Measurements from ENCODE around the gene GRM8. TPM values are rescaled to one million over a fixed set of nuclear protein-coding genes. Genes with fewer than 3 reads are reported as not detected.

The GRM8 gene
- total and polyA plus RNA-seq, 9 of the 15 experiments (the other 6 are each of a cell fraction or from before 2014, with no cell fraction given) = 0.13 TPM; not detected in 7

DNA sequence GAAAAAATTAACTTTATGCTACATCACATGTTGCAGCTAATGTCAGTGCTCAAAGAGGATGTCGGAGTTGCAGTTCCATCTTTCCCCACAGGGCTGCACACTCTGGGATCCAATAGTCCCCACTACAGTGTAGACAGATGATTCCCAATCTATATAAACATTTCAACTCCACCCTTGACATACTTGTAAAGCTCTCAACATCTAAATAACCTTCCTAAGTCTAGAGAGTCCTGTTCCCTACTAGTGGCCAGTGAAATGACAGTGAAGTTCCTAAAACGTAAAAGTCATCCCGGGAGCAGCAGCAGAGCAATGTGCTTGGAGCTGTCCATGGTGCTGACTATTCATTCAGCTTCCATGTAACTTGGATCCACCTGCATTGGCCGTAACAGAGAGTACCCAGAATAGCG, 145.1 kb downstream of the GRM8 start (continued):
- TF ChIP-seq ELF1 (tag; IDR thresholded peaks at IDR 0.05) (no peak), RBM14 (IDR thresholded peaks at IDR 0.05; ENCODE audit: borderline replicate concordance, insufficient read depth, low read depth, low read length) (no peak), MBD1 (CRISPR knock-in tag; IDR thresholded peaks at IDR 0.05) (no peak), POLR2AphosphoS2 (IDR thresholded peaks at IDR 0.05; ENCODE audit: low read length) (no peak), DPF2 (IDR thresholded peaks at IDR 0.05) (no peak), EP300 (IDR thresholded peaks at IDR 0.05; ENCODE audit: low read length) (no peak), HNRNPK (IDR thresholded peaks at IDR 0.05; ENCODE audit: low read depth, low read length, poor library complexity, severe bottlenecking) (no peak), ZNF311 (CRISPR knock-in tag; IDR thresholded peaks at IDR 0.05) (peak; percentile 78; the same call in 1 of the 2 replicates), C11orf30 (IDR thresholded peaks at IDR 0.05; ENCODE audit: low read depth) (no peak), ZNF79 (CRISPR knock-in tag; IDR thresholded peaks at IDR 0.05; ENCODE audit: low read depth) (peak; percentile 63; the same call in 1 of the 2 replicates), HDAC3 (IDR thresholded peaks at IDR 0.05; ENCODE audit: borderline replicate concordance, partially characterized antibody) (no peak), ZNF778 (CRISPR knock-in tag; IDR thresholded peaks at IDR 0.05) (no peak), TAF15 (IDR thresholded peaks at IDR 0.05; ENCODE audit: low read depth, low read length) (no peak), ZNF165 (CRISPR knock-in tag; IDR thresholded peaks at IDR 0.05; ENCODE audit: borderline replicate concordance) (no peak), SMAD3 (CRISPR knock-in tag; conservative IDR thresholded peaks at IDR 0.05) (peak; percentile 85; the same call in 1 of the 2 replicates), GABPA (tag; conservative IDR thresholded peaks at IDR 0.05; ENCODE audit: low read depth) (no peak), ILF3 (IDR thresholded peaks at IDR 0.05; ENCODE audit: borderline replicate concordance) (no peak), ELF4 (CRISPR knock-in tag; IDR thresholded peaks at IDR 0.05) (no peak)
- TF ChIP-seq, protein P1, sequence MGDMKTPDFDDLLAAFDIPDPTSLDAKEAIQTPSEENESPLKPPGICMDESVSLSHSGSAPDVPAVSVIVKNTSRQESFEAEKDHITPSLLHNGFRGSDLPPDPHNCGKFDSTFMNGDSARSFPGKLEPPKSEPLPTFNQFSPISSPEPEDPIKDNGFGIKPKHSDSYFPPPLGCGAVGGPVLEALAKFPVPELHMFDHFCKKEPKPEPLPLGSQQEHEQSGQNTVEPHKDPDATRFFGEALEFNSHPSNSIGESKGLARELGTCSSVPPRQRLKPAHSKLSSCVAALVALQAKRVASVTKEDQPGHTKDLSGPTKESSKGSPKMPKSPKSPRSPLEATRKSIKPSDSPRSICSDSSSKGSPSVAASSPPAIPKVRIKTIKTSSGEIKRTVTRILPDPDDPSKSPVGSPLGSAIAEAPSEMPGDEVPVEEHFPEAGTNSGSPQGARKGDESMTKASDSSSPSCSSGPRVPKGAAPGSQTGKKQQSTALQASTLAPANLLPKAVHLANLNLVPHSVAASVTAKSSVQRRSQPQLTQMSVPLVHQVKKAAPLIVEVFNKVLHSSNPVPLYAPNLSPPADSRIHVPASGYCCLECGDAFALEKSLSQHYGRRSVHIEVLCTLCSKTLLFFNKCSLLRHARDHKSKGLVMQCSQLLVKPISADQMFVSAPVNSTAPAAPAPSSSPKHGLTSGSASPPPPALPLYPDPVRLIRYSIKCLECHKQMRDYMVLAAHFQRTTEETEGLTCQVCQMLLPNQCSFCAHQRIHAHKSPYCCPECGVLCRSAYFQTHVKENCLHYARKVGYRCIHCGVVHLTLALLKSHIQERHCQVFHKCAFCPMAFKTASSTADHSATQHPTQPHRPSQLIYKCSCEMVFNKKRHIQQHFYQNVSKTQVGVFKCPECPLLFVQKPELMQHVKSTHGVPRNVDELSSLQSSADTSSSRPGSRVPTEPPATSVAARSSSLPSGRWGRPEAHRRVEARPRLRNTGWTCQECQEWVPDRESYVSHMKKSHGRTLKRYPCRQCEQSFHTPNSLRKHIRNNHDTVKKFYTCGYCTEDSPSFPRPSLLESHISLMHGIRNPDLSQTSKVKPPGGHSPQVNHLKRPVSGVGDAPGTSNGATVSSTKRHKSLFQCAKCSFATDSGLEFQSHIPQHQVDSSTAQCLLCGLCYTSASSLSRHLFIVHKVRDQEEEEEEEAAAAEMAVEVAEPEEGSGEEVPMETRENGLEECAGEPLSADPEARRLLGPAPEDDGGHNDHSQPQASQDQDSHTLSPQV (IDR thresholded peaks at IDR 0.05) = no peak
- TF ChIP-seq, protein P2, sequence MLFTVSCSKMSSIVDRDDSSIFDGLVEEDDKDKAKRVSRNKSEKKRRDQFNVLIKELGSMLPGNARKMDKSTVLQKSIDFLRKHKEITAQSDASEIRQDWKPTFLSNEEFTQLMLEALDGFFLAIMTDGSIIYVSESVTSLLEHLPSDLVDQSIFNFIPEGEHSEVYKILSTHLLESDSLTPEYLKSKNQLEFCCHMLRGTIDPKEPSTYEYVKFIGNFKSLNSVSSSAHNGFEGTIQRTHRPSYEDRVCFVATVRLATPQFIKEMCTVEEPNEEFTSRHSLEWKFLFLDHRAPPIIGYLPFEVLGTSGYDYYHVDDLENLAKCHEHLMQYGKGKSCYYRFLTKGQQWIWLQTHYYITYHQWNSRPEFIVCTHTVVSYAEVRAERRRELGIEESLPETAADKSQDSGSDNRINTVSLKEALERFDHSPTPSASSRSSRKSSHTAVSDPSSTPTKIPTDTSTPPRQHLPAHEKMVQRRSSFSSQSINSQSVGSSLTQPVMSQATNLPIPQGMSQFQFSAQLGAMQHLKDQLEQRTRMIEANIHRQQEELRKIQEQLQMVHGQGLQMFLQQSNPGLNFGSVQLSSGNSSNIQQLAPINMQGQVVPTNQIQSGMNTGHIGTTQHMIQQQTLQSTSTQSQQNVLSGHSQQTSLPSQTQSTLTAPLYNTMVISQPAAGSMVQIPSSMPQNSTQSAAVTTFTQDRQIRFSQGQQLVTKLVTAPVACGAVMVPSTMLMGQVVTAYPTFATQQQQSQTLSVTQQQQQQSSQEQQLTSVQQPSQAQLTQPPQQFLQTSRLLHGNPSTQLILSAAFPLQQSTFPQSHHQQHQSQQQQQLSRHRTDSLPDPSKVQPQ (CRISPR knock-in tag; IDR thresholded peaks at IDR 0.05; ENCODE audit: borderline replicate concordance) = no peak
- TF ChIP-seq, protein P3, sequence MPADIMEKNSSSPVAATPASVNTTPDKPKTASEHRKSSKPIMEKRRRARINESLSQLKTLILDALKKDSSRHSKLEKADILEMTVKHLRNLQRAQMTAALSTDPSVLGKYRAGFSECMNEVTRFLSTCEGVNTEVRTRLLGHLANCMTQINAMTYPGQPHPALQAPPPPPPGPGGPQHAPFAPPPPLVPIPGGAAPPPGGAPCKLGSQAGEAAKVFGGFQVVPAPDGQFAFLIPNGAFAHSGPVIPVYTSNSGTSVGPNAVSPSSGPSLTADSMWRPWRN (IDR thresholded peaks at IDR 0.05; ENCODE audit: low read depth) = no peak

All from K562 (cell line).